Activated CD4-positive, CD25-positive, alpha-beta regulatory T cell treated with anti-CD3 and anti-CD28 coated beads, Interleukin-2, amount 50 U/mL, for 16 hours (primary cell): Measurements from ENCODE around the gene LURAP1L.
"Not testable (repeated sequence)": the region's sequence is repeated elsewhere in the genome, so short reads cannot be mapped to it uniquely, and the experiment has no call there.

Source experiments
- DNase-seq: peaks from one replicate; pipeline ENCODE4 v3.0.0-alpha.2; 2020; ENCODE audit warnings: low read depth, low spot score

The LURAP1L gene

GRCh38 chr9:12856603-12857002, 81.8 kb downstream of the LURAP1L start:
- DNase-seq, result no peak

- DNase-seq, result no peak
Measured at GRCh38 chr9:12859704-12860251, 85.0 kb downstream of the LURAP1L start.

- DNase-seq, result no peak
Measured at GRCh38 chr9:12860998-12861397, 86.2 kb downstream of the LURAP1L start.

- no peak for DNase-seq
Measured at GRCh38 chr9:12862611-12863410, 88.0 kb downstream of the LURAP1L start.

GRCh38 chr9:12863618-12864017, 88.8 kb downstream of the LURAP1L start:
- no peak for DNase-seq

- not testable (repeated sequence) for DNase-seq
Measured at GRCh38 chr9:12865380-12865779, 90.6 kb downstream of the LURAP1L start.
